Smooth muscle cell of the brain vasculature (primary cell): ENCODE data around the gene IRAK1.

ENCODE experiments used
- DNase-seq: peaks from one replicate; pipeline ENCODE4 v3.0.0-alpha.2; 2012; ENCODE audit warnings: low read depth, low spot score

The IRAK1 gene

GRCh38 chrX:154040863-154041262 is 21.2 kb upstream of the IRAK1 start:
- no peak for DNase-seq

GRCh38 chrX:154040307-154040756 is 20.6 kb upstream of the IRAK1 start:
- no peak for DNase-seq

- DNase-seq: no peak
Observed at GRCh38 chrX:154039577-154039976, 19.9 kb upstream of the IRAK1 start.

GRCh38 chrX:154038656-154039055 is 19.0 kb upstream of the IRAK1 start:
- DNase-seq: no peak

GRCh38 chrX:154037754-154038153 is 18.1 kb upstream of the IRAK1 start:
- no peak for DNase-seq

GRCh38 chrX:154036513-154036912 is 16.8 kb upstream of the IRAK1 start:
- no peak for DNase-seq

- DNase-seq: no peak
Observed at GRCh38 chrX:154033848-154034247, 14.1 kb upstream of the IRAK1 start.

GRCh38 chrX:154032653-154033052 is 13.0 kb upstream of the IRAK1 start:
- DNase-seq: no peak

GRCh38 chrX:154032160-154032559 is 12.5 kb upstream of the IRAK1 start:
- no peak for DNase-seq

- no peak for DNase-seq
Observed at GRCh38 chrX:154030715-154031305, 11.1 kb upstream of the IRAK1 start.

GRCh38 chrX:154030266-154030665 is 10.6 kb upstream of the IRAK1 start:
- no peak for DNase-seq

GRCh38 chrX:154029439-154029838 is 9.7 kb upstream of the IRAK1 start:
- no peak for DNase-seq

- DNase-seq: no peak
Observed at GRCh38 chrX:154028502-154029184, 8.9 kb upstream of the IRAK1 start.

GRCh38 chrX:154027986-154028385 is 8.3 kb upstream of the IRAK1 start:
- DNase-seq: no peak

- no peak for DNase-seq
Observed at GRCh38 chrX:154027022-154027402, 7.3 kb upstream of the IRAK1 start.

- DNase-seq: no peak
Observed at GRCh38 chrX:154026136-154027021, 6.7 kb upstream of the IRAK1 start.

GRCh38 chrX:154025230-154025629 is 5.5 kb upstream of the IRAK1 start:
- no peak for DNase-seq

- DNase-seq: no peak
Observed at GRCh38 chrX:154024271-154024670, 4.6 kb upstream of the IRAK1 start.

- DNase-seq: no peak
Observed at GRCh38 chrX:154023276-154024000, 3.7 kb upstream of the IRAK1 start.

GRCh38 chrX:154022108-154022507 is 2.4 kb upstream of the IRAK1 start:
- no peak for DNase-seq

- DNase-seq: no peak
Observed at GRCh38 chrX:154021131-154021611, 1.5 kb upstream of the IRAK1 start.
